ENCODE results near the gene B3GALT6.

The B3GALT6 gene

DNA sequence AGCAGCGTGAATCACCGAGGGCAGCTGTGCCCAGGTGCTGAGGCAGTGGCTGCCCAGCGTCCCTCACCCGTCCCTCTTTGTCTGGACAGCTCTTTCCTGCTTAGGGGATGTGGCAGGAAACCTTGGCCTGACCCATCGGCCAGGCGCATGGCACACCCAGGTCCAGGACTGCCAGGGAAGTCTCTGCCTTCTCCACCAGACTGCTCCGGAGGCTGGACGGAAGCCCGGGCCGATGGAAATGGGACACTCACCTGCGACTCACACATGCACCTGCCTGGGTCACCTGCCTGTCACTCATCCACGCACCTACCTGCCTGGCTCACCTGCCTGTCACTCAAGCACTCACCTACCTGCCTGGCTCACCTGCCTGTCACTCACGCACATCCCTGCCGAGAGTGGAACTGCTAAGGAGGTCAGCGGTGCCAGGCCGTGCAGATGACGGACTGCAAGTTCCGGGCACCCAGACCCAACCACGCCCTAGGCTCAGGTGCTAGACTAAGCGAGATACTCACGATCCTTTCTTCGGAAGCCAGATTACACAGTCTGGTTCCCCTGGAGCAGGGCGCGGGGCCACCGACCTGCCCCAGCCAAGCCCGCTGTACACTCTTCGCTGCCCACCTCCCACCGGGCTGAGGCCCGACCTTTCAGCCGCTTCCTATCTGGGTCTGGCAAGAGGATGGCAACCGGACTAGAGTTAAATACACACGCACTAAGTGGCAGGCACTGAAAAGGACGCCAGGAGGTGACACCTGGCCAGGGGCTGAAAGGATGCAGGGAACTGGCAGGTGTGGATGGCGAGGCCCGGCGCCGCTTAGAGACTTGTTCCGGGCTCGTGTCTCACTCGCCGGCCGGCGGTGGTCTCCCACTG is 40.5 kb downstream of the B3GALT6 start:
- TF ChIP-seq, protein P1, sequence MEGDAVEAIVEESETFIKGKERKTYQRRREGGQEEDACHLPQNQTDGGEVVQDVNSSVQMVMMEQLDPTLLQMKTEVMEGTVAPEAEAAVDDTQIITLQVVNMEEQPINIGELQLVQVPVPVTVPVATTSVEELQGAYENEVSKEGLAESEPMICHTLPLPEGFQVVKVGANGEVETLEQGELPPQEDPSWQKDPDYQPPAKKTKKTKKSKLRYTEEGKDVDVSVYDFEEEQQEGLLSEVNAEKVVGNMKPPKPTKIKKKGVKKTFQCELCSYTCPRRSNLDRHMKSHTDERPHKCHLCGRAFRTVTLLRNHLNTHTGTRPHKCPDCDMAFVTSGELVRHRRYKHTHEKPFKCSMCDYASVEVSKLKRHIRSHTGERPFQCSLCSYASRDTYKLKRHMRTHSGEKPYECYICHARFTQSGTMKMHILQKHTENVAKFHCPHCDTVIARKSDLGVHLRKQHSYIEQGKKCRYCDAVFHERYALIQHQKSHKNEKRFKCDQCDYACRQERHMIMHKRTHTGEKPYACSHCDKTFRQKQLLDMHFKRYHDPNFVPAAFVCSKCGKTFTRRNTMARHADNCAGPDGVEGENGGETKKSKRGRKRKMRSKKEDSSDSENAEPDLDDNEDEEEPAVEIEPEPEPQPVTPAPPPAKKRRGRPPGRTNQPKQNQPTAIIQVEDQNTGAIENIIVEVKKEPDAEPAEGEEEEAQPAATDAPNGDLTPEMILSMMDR (IDR thresholded peaks at IDR 0.05; ENCODE audit: control insufficient read depth, extremely low read depth, insufficient read depth) = peak; percentile 2; the same call in 1 of the 2 replicates
- DNase-seq (ENCODE audit: low read depth) = peak; percentile 99
- H3K4me3 ChIP-seq (ENCODE audit: low read depth, low read length) = peak overlapping the region; percentile 86

DNA sequence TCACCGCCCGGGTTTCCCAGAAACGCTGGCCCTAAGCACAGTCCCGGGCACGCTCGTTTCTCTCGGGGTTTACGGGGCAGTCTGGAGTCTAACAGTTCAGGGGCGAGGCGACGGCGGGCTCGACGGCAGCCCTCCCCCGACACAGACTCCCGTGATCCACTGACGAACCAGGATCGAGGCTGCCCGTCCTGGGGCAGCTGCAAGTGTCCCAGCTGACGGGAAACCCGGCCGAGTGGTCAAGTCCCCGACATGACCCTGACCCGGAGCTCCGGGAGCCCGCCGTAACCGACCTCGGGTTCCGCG is 41.1 kb downstream of the B3GALT6 start:
- H3K4me3 ChIP-seq (ENCODE audit: low read depth, low read length) = peak overlapping the region; percentile 86
- DNase-seq (ENCODE audit: low read depth) = no peak
- TF ChIP-seq, protein P1 (IDR thresholded peaks at IDR 0.05; ENCODE audit: control insufficient read depth, extremely low read depth, insufficient read depth) = no peak

DNA sequence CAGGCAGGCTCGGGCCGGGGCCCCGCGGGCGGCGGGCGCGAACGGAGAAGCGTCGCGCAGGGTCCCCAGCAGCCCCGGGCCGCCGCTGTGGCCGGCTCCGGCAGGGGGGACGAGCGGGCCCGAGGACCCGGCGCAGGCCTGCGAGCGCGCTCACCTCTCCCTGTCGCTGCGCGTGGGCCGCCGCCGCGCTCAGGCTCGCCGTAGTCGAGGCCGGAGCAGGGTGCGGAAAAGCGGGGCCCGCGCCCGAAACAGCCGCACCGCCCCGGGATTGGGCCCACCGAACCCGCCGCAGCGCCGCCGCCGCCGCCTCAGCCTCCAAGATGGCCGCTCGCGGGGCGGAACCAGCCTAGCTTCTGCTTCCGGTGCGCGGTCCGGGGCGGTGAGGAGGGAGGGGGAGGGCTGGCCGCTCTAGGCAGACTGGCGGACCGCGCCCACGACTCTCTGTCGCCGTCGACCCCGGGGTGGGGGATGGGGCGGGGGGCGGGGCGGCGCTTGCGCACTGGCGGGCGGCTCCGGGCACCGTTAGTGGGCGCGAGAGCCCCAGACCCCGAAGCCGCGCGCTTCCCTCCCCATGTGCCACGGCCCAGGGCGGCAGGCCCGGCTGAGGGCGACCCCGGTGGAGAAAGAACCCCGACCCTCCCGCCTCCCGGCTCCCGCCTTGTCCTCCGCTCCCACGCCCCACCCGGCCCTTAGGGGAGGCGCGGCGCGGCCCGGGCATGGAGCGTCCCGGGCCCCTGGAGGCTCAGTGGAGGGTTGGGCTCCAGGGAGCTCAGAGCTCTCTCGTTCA is 41.7 kb downstream of the B3GALT6 start, which contains the start of gene UBE2J2:
Gene UBE2J2 (minus strand): TSS at position 343 of the 787 bp plus-strand sequence. CDS start 5,862 bp downstream, outside the sequence.
- TF ChIP-seq, protein P1 (IDR thresholded peaks at IDR 0.05; ENCODE audit: control insufficient read depth, extremely low read depth, insufficient read depth) = no peak
- peak within 1 kb of the TSS; percentile 86 for H3K4me3 ChIP-seq (ENCODE audit: low read depth, low read length)
- DNase-seq (ENCODE audit: low read depth) = peak; percentile 69

DNA sequence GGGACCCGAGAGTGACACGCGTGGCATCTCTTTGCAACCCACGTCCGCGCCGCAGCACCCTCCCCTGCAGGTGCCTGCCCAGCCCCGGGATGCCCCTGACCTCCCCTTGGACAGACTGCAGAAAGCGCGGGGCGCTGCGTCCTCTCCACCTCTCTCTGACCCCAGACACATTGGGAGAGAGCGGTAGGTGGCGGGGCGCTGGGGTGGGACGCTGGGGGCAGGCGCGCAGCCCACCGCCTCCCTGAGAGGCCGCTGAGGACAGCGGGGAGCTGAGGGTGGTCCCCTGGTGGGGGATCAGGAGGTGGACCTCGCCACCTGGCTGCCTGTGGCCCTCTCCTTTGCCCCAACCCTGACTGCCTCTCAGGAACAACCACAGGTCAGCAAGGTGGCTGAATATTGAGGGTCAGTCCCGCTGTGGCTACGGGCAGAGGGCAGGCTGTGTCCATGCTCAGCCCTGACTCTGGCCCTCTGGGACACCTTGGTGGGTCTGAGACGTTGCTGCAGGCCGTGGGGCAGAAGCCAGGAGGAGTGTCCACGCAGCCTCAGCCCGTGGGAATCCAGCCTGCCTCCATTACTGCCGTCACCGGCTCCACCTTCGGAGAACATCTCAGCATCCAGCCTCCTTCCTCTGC is 42.4 kb downstream of the B3GALT6 start:
- H3K4me3 ChIP-seq (ENCODE audit: low read depth, low read length) = peak overlapping the region; percentile 86
- TF ChIP-seq, protein P1 (IDR thresholded peaks at IDR 0.05; ENCODE audit: control insufficient read depth, extremely low read depth, insufficient read depth) = peak; percentile 4; the same call in 1 of the 2 replicates
- DNase-seq (ENCODE audit: low read depth) = no peak

DNA sequence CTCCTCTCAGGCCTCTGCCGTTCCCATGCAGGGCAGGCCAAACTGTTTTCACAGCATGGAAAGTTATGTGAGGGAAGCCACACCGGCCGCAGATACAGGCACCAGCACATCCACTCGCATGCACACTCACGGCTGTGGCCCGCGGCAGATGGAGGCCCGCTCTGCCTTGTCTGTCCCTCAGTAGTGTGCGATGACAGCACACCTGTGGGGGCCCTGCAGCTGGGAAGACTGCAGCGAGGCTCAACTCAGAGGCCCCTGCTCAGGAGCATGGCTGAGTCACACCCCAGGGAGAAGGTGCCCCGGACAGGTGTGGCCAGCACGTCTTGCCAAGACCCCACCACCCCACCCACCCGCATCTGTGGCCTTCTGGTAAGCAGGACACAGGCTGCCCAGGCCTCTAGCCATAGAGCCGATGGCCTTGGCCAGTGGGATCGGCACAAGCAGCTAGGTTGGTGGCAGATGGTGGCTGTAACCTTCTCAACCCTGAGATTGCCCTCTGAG is 42.9 kb downstream of the B3GALT6 start:
- peak overlapping the region; percentile 86 for H3K4me3 ChIP-seq (ENCODE audit: low read depth, low read length)

DNA sequence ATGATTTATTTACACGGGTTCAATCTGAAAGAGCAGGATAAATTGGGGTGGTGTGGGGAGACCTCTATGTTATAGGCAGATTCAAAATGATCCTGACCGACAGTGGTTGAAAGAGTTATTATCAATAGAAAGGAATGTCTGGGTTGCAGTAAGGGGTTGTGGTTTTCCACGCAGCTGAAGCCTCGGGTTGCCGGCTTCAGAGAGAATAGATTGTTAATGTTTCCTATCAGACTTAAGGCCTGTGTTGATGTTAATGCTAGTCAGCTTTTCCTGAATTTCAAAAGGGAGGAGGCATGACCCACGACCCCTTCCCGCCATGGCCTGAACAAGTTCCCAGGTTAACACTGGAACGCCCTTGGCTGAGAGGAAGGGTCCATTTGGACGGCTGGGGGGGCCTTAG is 43.8 kb downstream of the B3GALT6 start:
- DNase-seq (ENCODE audit: low read depth) = no peak
- TF ChIP-seq, protein P1 (IDR thresholded peaks at IDR 0.05; ENCODE audit: control insufficient read depth, extremely low read depth, insufficient read depth) = no peak

More for the DNA sequence above, 42.9 kb downstream of the B3GALT6 start:
- TF ChIP-seq, protein P1 (IDR thresholded peaks at IDR 0.05; ENCODE audit: control insufficient read depth, extremely low read depth, insufficient read depth) = no peak
- DNase-seq (ENCODE audit: low read depth) = no peak

More for the DNA sequence above, 43.8 kb downstream of the B3GALT6 start:
- H3K4me3 ChIP-seq (ENCODE audit: low read depth, low read length) = no peak overlapping the region

Measured in LNCaP clone FGC (cell line).